ENCODE data around the gene DNAH7. TPM values are rescaled to one million over a fixed set of nuclear protein-coding genes. Genes with fewer than 3 reads are reported as not detected.

Gene DNAH7
- total RNA-seq, 1 experiment from 2014 or later, result 0.09 TPM

GRCh38 chr2:195735347-195735746, 333.3 kb downstream of the DNAH7 start:
- Histone ChIP-seq H3K27ac (ENCODE audit: insufficient read length, low read depth, low read length) (no peak overlapping the region), H2AK5ac (ENCODE audit: insufficient read length, low read length) (no peak overlapping the region), H3K9ac (ENCODE audit: extremely low read depth, insufficient read length, low read length) (no peak overlapping the region), H3T11ph (ENCODE audit: low read length) (no peak overlapping the region), H3K23me2 (ENCODE audit: insufficient read length, low read depth, low read length, poor library complexity, severe bottlenecking) (no peaks in the 10 kb centered on the region), H4K91ac (ENCODE audit: insufficient read length, low read depth, low read length) (no peak overlapping the region), H3K79me1 (ENCODE audit: insufficient read depth, low read depth, low read length, poor library complexity, severe bottlenecking) (no peaks in the 10 kb centered on the region), H3K79me2 (ENCODE audit: insufficient read depth, low read length) (no peaks in the 10 kb centered on the region), H3K56ac (ENCODE audit: insufficient read length, low read depth, low read length) (no peak overlapping the region), H4K5ac (ENCODE audit: insufficient read length, low read depth, low read length) (no peak overlapping the region), H3K4me2 (ENCODE audit: insufficient read depth, insufficient read length, low read length) (no peak overlapping the region), H4K20me1 (ENCODE audit: control insufficient read depth, insufficient read depth, insufficient read length) (no peaks in the 10 kb centered on the region), H3K14ac (ENCODE audit: insufficient read depth, low read length) (no peak overlapping the region), H2AFZ (ENCODE audit: low read length) (no peak overlapping the region), H3K18ac (ENCODE audit: insufficient read length, low read depth, low read length) (no peak overlapping the region), H3K4ac (ENCODE audit: low read depth, low read length) (no peak overlapping the region), H3K9me3 (ENCODE audit: control insufficient read depth, low read depth, low read length) (no peaks in the 10 kb centered on the region), H3K4me1 (ENCODE audit: insufficient read depth, low read length) (no peaks in the 10 kb centered on the region), H3K23ac (ENCODE audit: insufficient read length, low read depth, low read length) (no peak overlapping the region), H2BK12ac (ENCODE audit: insufficient read length, low read depth, low read length) (no peak overlapping the region), H2BK120ac (ENCODE audit: low read depth, low read length, poor library complexity, severe bottlenecking) (no peak overlapping the region), H2BK20ac (ENCODE audit: low read depth, low read length, poor library complexity, severe bottlenecking) (no peak overlapping the region), H2BK5ac (ENCODE audit: insufficient read length, low read length) (no peak overlapping the region), H2BK15ac (ENCODE audit: low read depth, low read length) (no peak overlapping the region), H4K8ac (replicated peaks; ENCODE audit: insufficient read length, low read depth, low read length) (no peak overlapping the region), H3K27me3 (ENCODE audit: insufficient read depth, low read length) (no peaks in the 10 kb centered on the region)
- H3K27me3 Mint-ChIP-seq (ENCODE audit: low read depth), result no peaks in the 10 kb centered on the region
- DNase-seq, result no peak
- H3K27ac Mint-ChIP-seq, result no peak overlapping the region
- WGBS (ENCODE audit: extremely low coverage, insufficient read length, low lambda C conversion rate), result no CpG with 5 or more reads among the region's 1 CpG
- H3K4me1 Mint-ChIP-seq, result no peaks in the 10 kb centered on the region
- no peaks in the 10 kb centered on the region for H3K9me3 Mint-ChIP-seq
- H3K4me3 Mint-ChIP-seq, result no peak overlapping the region
- TF ChIP-seq, protein P1, sequence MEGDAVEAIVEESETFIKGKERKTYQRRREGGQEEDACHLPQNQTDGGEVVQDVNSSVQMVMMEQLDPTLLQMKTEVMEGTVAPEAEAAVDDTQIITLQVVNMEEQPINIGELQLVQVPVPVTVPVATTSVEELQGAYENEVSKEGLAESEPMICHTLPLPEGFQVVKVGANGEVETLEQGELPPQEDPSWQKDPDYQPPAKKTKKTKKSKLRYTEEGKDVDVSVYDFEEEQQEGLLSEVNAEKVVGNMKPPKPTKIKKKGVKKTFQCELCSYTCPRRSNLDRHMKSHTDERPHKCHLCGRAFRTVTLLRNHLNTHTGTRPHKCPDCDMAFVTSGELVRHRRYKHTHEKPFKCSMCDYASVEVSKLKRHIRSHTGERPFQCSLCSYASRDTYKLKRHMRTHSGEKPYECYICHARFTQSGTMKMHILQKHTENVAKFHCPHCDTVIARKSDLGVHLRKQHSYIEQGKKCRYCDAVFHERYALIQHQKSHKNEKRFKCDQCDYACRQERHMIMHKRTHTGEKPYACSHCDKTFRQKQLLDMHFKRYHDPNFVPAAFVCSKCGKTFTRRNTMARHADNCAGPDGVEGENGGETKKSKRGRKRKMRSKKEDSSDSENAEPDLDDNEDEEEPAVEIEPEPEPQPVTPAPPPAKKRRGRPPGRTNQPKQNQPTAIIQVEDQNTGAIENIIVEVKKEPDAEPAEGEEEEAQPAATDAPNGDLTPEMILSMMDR (conservative IDR thresholded peaks at IDR 0.05), result no peak
- peaks cover 20 to 53% (median 47%) of the 10 kb centered on the region in 3 experiments for H3K36me3 Mint-ChIP-seq (ENCODE audit: insufficient read depth in 1 of 3, low read depth in 3 of 3)

Data from H9 (cell line).